Stimulated activated CD8-positive, alpha-beta memory T cell treated with anti-CD3 and anti-CD28 coated beads, Interleukin-7, amount 100 ng/mL, for 24 hours (primary cell): ENCODE data around the gene PPFIA1.
A peak's percentile ranks its signal among the peaks of the same experiment; 100 is the strongest.
"Not testable (repeated sequence)": the region's sequence is repeated elsewhere in the genome, so short reads cannot be mapped to it uniquely, and the experiment has no call there.

Experiments
- DNase-seq: peaks from one replicate; pipeline ENCODE4 v3.0.0-alpha.2; 2020; ENCODE audit warnings: low read depth

The PPFIA1 gene

DNA sequence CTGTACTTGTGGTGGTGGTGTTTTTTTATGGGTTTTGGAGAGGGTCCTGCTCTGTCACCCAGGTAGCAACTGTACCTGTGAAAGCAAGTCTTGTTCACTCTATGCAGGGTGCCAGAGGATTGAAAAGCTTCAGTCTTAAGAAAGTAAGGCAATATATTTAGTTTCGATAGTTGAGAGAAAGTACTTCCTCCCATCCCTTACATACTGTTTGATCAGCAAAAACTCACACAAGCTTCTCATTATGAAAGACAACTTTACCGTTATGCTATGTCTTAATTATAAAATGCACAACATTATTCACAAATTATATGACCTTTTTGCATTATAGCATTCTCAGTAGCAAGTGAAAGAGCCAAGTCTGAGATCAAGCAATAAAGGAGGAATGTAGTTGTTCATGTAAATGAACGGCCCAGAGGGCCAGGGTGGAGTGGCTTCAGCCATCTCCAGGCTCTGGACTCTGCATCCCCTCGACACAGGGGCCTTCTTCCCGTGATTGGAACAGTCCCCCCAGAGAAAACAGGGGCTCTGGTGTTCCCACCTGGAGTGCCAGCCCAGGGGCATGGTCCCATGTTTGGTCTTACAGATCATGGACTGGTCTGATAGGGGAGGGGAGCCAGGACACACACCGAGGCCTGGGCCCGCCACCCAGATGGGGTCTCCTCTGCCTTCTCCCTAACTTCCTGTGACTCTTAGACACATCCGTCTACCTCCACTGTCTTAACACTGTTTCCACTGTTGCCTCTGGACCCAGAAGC lies 89.1 kb downstream of the PPFIA1 start:
- DNase-seq = no peak

DNA sequence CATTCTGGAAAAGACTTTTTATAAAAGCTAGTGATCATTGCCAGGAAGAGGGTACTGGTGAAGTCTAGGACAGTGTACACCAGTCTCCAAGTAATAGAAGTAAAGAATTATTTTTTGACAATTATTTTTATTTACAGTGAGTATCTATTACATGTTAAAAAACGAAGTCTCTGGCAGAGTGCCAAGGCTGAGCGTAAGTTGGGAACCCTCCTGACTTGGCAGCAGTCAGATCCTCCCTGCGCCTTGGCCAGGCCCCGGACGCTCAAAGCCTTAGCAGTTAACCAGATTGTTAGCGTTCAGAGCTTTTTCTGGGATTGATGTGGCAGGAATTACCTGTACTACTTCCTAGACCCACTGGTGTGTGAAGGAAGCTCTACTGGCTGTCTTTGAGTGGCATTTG lies 89.7 kb downstream of the PPFIA1 start:
- no peak for DNase-seq

- DNase-seq = no peak
These were observed 93.7 kb downstream of the PPFIA1 start for GRCh38 chr11:70364178-70364577.

GRCh38 chr11:70364745-70365543 lies 94.5 kb downstream of the PPFIA1 start:
- DNase-seq = peak; percentile 56

GRCh38 chr11:70365544-70365927 lies 95.0 kb downstream of the PPFIA1 start:
- DNase-seq = no peak

GRCh38 chr11:70367071-70367470 lies 96.6 kb downstream of the PPFIA1 start:
- no peak for DNase-seq

DNA sequence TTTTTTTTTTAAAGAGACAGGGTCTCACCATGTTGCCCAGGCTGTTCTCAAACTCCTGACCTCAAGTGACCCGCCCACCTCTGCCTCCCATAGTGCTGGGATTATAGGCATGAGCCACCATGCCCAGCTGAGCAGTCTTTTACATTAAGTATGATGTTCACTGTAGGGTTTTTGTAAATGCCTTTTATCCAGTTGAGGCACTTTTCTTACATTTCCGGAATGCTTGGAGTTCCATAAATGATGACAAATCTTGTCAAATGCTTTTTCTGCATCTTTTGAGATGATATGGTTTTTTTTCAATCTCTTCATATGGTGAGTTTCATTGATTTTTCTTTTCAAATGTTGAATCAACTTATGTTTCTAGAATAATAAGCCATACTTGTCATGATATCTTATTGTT lies 98.5 kb downstream of the PPFIA1 start:
- DNase-seq = no peak

GRCh38 chr11:70371241-70371640 lies 100.8 kb downstream of the PPFIA1 start:
- DNase-seq = no peak

- no peak for DNase-seq
These were observed 101.6 kb downstream of the PPFIA1 start for GRCh38 chr11:70372076-70372475.

DNA sequence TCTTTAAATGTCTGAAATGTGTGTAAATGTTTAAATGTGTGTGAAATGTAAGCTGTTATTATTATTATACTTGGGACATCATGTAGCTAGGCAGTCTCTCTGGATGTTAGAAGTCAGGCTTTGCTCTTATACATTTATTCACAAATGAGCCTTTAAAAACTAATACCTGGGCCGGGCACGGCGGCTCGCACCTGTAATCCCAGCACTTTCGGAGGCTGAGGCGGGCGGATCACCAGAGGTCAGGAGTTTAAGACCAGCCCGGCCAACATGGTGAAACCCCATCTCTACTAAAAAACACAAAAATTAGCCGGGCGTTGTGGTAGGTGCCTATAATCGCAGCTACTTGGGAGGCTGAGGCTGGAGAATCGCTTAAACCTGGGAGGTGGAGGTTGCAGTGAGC lies 106.1 kb downstream of the PPFIA1 start:
- no peak for DNase-seq

- no peak for DNase-seq
These were observed 107.2 kb downstream of the PPFIA1 start for GRCh38 chr11:70377645-70378044.

DNA sequence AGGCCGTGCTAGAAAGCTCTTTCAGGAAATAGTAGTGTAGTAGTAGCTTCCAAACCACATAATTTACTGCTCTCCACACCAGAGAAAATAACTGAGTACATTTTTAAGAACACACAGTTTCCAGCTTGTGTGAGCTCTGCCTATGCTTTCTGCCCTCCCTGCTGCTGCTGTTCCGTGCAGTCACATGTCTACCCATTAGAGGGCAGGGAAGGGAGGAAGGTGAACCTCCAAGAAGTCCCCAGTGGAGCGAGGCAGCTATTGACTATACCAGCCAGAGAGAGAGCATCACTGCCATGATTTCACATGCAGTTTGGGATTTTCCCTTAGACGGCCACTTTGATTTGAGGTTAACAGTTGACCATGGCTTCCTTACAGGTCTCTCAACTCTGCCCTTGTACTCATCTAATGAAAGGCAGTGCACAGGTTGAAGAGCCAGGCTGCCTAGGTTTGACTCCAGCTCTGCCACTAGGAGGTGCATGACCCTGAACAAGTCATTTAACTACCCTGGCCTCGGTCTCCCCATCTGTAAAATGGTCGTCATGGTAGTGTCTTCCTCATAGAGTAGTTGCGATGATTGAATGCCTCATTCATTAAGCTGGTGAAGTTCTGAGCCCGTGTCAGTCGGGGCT lies 108.1 kb downstream of the PPFIA1 start:
- no peak for DNase-seq

DNA sequence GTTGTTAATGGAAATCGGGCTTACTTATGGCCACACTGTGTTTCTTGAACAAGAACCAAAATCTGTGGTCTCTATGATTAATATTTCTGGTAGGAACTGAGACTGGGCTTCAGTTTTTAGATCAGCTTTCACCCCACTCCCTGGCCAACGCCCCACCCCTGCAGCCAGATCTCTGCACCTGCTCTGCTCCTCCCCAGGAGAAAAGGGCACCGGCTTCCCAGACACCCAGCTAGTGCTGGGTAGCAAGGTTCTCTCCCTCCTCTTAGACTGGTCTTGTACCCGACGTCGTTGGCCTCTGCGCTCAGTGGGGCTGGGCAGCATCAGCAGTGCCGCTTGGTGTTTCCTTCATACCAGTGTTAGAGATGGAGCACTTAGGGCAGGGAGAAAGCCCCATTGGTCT lies 110.9 kb downstream of the PPFIA1 start:
- DNase-seq = no peak

- no peak for DNase-seq
These were observed 111.7 kb downstream of the PPFIA1 start for GRCh38 chr11:70381872-70382861.

- no peak for DNase-seq
These were observed 113.4 kb downstream of the PPFIA1 start for GRCh38 chr11:70383664-70384565.

DNA sequence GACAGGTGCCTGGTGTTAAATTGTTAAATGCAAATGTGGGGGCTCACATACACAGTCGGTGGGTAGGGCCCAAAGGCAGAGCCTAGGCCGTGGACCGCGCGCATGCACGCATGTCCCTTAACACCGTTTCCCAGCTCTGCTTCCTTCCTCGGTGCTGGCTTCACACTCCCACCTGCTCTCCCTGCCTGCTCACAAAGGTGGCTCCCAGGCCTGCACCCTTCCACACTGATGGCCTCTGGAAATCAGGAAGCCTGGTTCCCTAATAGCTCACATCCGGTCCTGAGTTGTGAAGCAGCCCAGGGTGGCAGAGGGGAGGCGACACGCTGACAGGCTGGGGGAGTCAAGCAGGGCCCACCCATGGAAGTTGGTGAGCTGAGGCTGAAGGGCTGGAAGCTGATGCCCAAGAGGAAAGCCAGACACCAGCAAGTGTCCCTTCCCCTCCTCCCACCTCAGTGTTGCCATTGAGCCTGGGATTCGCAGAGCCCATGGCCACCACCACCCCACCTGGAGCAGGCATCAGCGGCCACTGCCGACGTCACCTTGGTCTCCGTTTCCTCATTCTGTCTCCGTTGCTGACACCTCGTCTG lies 114.2 kb downstream of the PPFIA1 start:
- DNase-seq = no peak

DNA sequence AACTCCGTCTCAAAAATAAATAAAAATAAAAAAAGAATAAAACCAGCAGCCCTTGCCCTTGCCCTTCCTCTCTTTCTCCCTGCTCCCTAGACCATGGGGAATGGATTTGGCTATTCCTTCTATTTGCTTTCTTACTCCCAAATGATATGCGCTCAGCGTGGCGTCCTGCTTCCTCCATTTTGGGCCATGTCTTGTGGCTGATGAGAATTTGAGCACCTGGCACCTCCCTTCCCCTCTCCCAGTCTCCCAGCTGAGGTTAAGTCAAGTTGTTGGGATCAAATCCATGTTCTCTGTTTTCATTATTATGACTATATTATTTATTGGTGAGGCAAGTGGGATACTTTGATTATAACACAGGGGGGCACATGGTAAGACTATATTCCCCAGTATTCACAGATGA lies 117.1 kb downstream of the PPFIA1 start:
- no peak for DNase-seq

DNA sequence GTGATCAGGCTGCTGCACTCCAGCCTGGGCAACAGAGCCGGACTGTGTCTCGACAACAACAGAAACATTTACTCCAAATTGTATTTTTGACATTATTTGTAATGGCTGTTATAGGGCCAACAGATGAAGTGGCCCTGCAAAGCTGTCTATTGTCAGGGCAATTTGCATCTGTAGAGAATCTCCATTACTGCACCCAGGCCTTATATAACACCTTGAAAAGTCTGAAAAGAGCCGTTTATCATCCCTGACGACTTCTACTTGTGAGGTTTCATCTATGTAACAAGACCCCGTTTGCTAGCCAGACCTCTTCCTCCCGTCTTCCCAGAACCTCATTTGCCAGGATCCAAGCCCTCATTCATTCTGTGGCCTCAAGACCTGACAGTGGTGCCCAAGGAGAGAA lies 118.7 kb downstream of the PPFIA1 start:
- no peak for DNase-seq

- DNase-seq = not testable (repeated sequence)
These were observed 120.4 kb downstream of the PPFIA1 start for GRCh38 chr11:70390882-70391281.

DNA sequence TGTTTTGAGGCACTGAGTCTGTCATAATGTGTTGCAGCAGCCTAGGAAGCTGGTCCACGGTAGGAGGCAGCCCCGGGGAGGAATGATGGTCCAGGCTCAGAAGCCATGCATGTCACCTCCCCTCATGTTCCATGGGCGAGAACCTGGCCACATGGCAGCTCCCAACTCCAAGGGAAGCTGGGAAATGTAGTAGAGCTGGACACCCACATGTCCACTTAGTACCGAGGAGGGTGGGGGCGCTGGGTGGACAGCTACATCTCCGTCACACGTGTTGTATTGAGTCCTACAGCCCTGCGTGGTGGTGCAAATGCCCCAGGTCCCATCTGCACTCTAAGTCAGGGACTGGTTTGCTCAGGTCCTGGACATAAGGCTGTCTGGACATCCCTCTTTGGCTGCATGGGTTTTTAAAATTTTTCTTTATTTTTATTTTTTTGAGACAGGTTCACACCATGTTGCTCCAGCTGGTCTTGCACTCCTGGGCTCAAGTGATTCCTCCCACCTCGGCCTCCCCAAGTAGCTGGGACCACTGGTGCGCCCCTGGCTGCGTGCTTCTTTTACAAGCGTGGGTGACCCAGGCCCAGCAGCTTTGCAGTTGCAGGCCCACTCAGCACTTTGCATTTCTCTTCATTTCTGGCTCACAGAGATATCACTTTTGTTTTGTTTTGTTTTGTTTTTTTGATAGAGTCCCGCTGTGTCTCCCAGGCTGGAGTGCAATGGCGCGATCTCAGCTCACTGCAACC lies 123.9 kb downstream of the PPFIA1 start:
- no peak for DNase-seq
